IPS-15b (cell line): Measurements from ENCODE around the gene DYNC2LI1.

Experiments
- H3K27me3 ChIP-seq: one replicate; pipeline ENCODE4 v1.6.1; 2013; ENCODE audit warnings: low read length; ENCODE audit not compliant: control insufficient read depth, insufficient read depth
- H3K36me3 ChIP-seq: one replicate; pipeline ENCODE4 v1.6.1; 2013; ENCODE audit warnings: low read length; ENCODE audit not compliant: control insufficient read depth, insufficient read depth
- H3K4me1 ChIP-seq: one replicate; pipeline ENCODE4 v1.6.1; 2013; ENCODE audit warnings: mild to moderate bottlenecking, low read length; ENCODE audit not compliant: control insufficient read depth, insufficient read depth
- H3K4me3 ChIP-seq: one replicate; pipeline ENCODE4 v1.5.1; 2013; ENCODE audit warnings: low read depth, low read length
- H3K9ac ChIP-seq: one replicate; pipeline ENCODE4 v1.6.1; 2013; ENCODE audit warnings: low read depth, mild to moderate bottlenecking, low read length
- H3K9me3 ChIP-seq: one replicate; pipeline ENCODE4 v1.6.1; 2013; ENCODE audit warnings: mild to moderate bottlenecking, low read length; ENCODE audit not compliant: control insufficient read depth, insufficient read depth

Gene DYNC2LI1

DNA sequence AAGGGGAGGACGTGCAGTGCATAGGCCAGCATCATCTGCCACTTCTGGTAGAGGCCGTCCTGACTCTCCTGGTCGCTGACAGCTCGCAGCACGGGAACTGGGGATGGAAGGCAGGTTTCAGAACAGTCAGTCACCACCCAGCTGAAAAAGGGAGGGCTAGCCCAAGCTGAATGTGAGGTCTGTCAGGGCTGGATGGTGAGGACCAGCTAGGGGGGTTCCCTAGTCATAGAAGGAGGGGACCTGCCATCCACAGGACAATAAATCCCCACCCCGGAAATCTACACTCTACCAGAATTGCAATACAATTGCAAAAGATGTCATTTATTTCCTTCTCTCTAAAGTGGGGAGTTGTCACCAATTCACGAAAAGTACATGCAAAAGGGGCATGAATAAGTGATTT lies 49.0 kb downstream of the DYNC2LI1 start:
- Histone ChIP-seq H3K36me3 (no peaks in the 10 kb centered on the region), H3K4me1 (no peaks in the 10 kb centered on the region), H3K27me3 (no peaks in the 10 kb centered on the region), H3K4me3 (no peak overlapping the region), H3K9me3 (no peaks in the 10 kb centered on the region), H3K9ac (no peak overlapping the region)

DNA sequence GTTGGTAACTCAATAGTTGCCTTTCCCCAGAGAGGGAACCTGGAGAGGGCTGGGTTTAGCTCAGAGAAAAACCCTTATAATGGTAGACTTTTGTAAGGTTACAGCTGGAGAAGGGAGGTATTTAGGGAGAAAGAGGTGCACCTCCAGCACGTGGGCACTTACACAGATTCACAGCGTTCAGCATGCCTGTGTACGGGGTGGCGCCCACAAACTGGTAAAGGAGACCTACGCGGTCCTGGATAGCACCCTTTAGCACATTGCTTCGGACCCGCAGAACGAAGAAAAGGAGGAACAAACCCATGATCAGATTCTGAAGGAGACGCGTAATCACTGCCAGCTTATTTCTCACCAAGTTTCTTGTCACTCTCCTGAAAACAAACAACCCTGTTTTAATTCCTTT lies 49.9 kb downstream of the DYNC2LI1 start:
- no peaks in the 10 kb centered on the region for H3K9me3 ChIP-seq
- no peaks in the 10 kb centered on the region for H3K27me3 ChIP-seq
- no peaks in the 10 kb centered on the region for H3K4me1 ChIP-seq
- H3K36me3 ChIP-seq: no peaks in the 10 kb centered on the region
- no peak overlapping the region for H3K4me3 ChIP-seq
- H3K9ac ChIP-seq: no peak overlapping the region

DNA sequence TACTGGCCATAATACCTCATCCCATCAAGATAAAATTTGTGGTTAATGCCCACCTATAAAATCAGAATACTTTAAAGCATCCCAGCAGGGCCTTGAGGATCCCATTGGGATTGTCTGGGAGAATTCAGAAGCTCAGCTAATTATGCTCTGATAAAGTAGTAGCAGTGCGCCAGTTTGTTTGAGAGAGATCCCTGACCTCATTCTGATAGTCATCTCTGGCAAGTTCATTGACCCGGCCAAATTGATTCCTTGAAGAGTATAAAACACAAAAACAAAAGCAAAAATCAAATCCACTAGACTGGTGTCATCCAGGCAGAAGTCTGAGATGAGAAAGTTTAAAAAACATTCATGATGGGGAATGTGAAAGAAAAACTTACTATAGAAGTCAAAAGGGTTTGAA lies 50.7 kb downstream of the DYNC2LI1 start:
- no peaks in the 10 kb centered on the region for H3K9me3 ChIP-seq
- H3K27me3 ChIP-seq: peaks cover 2% of the 10 kb centered on the region
- H3K9ac ChIP-seq: no peak overlapping the region
- H3K4me3 ChIP-seq: no peak overlapping the region
- no peaks in the 10 kb centered on the region for H3K4me1 ChIP-seq
- no peaks in the 10 kb centered on the region for H3K36me3 ChIP-seq

DNA sequence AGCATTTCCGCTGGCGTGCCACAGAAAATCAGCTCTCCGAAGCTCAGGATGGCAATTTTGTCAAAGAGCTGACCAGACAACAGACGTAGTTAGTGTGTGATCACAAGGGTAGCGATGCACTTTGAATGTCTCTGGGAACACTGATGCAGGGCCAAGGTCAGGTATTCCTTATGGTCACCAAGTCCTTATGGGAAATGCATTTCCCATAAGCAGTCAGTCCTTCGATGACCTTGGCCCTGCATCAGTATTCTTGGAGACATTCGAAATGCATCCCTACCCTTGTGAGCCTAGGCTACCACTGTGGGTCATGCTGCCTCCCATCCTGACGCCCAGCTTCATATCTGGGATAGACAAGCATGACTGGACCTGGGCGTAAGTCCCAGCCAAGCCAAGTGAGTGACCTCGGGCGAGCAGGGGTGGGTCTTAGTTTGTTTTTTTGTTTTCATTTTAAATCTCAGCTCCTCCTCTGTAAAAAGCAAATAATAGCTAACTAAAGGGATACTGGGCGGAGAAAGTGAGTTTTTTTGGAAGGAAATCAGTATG lies 51.2 kb downstream of the DYNC2LI1 start:
- no peaks in the 10 kb centered on the region for H3K4me1 ChIP-seq
- H3K27me3 ChIP-seq: peaks cover 7% of the 10 kb centered on the region
- H3K36me3 ChIP-seq: no peaks in the 10 kb centered on the region
- H3K9me3 ChIP-seq: no peaks in the 10 kb centered on the region
- no peak overlapping the region for H3K4me3 ChIP-seq
- H3K9ac ChIP-seq: no peak overlapping the region

DNA sequence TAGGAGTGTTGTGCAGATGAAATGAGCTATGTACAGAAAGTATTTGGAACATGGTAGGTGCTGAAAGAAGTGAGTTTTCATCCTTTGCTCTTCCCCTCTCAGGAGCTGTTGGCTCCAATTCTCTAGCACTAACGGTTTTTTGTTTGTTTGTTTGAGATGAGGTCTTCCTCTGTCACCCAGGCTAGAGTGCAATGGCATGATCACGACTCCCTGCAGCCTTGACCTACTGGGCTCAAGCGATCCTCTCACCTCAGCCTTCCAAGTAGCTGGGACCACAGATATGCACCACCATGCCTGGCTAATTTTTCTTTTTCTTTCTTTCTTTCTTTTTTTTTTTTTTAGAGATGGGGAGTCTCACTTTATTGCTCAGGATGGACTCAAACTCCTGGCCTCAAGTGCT lies 52.0 kb downstream of the DYNC2LI1 start:
- H3K9me3 ChIP-seq: no peaks in the 10 kb centered on the region
- no peak overlapping the region for H3K4me3 ChIP-seq
- peaks cover 15% of the 10 kb centered on the region for H3K27me3 ChIP-seq
- H3K4me1 ChIP-seq: no peaks in the 10 kb centered on the region
- no peaks in the 10 kb centered on the region for H3K36me3 ChIP-seq
- H3K9ac ChIP-seq: no peak overlapping the region

DNA sequence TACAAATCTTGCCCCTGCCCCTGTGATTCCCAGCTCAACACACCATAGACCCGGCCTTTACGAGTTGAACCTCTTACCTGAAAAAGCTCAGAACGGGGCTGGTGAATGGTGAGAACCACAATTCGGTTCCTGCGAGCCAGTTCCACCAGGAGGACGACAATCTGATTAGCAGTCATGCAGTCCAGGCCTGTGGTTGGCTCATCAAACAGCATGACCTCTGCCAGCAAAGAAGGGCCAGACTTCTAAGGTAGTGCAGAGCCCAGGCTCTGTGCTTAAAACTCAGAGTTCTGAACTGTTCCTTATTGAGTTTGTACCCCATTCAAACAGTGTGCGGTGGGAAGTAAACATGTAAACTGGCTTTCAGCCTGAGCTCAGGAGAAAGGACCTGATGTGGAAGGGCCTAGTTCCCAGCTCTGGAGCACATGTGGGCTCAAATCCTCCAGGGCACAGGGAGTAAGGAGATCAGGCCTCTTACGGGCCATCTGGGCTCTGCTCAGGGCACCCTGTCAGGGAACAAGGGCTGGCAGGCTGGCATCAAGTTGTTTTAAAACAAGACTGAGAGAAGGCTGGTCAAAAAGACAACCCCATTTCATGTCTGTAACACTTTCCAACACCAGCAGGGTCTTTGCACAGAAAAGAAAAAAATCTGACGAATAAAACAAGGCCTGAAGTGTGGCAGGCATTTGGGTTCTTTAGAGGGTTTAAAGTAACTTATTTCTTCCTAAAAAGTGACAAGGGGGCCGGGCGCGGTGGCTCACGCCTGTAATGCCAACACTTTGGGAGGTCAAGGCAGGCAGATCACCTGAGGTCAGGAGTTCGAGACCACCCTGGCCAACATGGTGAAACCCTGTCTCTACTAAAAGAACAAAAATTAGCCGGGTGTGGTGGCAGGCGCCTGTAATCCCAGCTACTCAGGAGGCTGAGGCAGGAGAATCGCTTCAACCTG lies 52.7 kb downstream of the DYNC2LI1 start:
- Histone ChIP-seq H3K36me3 (no peaks in the 10 kb centered on the region), H3K27me3 (peaks cover 22% of the 10 kb centered on the region), H3K9ac (no peak overlapping the region), H3K4me1 (no peaks in the 10 kb centered on the region), H3K9me3 (no peaks in the 10 kb centered on the region), H3K4me3 (no peak overlapping the region)

DNA sequence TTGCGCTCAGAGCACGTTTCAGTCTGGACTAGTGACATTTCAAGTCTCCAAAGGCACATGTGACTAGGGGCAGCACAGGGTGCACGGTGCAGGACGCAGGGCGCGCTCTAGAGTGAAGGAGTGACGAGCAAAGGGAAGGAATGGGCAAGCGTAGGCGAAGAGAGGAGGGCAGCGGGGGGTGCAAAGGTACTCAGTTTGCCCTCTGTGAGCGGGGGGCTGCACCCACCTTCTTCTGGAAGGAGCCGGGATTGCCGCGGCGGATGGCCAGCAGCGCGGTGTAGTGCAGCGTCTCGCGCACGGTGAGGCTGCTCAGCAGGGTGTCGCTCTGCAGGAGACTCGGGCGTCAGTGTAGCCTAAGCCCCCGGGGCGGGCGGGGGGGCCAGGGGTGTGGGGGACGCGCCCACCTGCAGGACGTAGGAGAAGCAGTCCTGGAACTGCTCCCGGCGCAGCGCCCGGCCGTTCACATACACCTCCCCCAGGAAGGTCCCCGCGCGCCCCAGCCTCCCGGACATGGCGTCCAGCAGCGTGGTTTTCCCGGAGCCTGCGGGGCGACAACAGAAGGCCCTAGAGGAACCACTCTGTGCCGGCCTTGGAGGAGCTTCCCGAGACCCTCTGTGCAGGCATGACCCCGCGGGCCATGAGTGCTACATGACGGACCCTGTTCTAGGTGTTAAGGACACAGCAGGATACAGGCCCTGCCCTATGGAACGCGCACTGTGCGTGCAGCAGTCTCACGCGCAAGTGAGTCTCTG lies 57.9 kb downstream of the DYNC2LI1 start:
- H3K4me1 ChIP-seq: peaks cover 6% of the 10 kb centered on the region
- H3K36me3 ChIP-seq: no peaks in the 10 kb centered on the region
- peak overlapping the region; percentile 51 for H3K4me3 ChIP-seq
- peaks cover 31% of the 10 kb centered on the region for H3K27me3 ChIP-seq
- no peak overlapping the region for H3K9ac ChIP-seq
- no peaks in the 10 kb centered on the region for H3K9me3 ChIP-seq

DNA sequence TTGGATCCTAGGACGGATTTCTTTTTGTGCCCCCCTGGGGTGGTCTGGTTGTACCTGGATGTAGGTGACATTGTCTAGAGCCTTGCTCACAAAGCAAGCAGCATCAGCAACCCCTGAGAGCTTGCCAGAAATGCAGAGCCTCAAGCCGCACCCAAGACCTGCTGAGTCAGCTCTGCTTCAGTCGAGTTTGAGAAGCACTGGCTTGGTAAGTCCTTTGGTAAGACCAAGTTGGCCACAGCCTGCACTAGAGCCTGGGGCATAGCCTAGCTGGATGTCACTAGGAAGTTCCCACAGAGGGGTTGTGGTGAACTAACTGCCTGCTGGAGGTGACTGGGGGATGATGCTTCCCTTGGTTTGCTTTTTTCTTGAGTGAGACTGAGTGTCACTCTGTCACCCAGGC lies 58.6 kb downstream of the DYNC2LI1 start:
- H3K9me3 ChIP-seq: no peaks in the 10 kb centered on the region
- peak overlapping the region; percentile 51 for H3K4me3 ChIP-seq
- no peaks in the 10 kb centered on the region for H3K36me3 ChIP-seq
- H3K27me3 ChIP-seq: peaks cover 31% of the 10 kb centered on the region
- no peak overlapping the region for H3K9ac ChIP-seq
- peaks cover 6% of the 10 kb centered on the region for H3K4me1 ChIP-seq

DNA sequence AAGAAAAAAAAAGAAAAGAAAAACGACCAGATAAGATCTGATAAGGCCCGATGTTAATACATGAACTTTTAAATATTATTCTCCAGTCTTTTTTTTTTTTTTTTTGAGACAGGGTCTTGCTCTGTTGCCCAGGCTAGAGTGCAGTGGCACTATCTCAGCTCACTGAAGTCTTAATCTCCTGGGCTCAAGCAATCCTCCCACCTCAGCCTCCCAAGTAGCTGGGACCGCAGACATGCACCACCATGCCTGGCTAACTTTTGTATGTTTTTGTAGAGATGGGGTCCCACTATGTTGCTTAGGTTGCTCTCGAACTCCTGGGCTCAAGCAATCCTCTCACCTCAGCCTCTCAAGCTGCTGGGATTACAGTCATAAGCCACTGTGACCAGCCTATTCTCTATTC lies 63.2 kb downstream of the DYNC2LI1 start:
- Histone ChIP-seq H3K9ac (no peak overlapping the region), H3K9me3 (no peaks in the 10 kb centered on the region), H3K4me3 (no peak overlapping the region), H3K36me3 (no peaks in the 10 kb centered on the region), H3K27me3 (peaks cover 7% of the 10 kb centered on the region), H3K4me1 (peaks cover 6% of the 10 kb centered on the region)

DNA sequence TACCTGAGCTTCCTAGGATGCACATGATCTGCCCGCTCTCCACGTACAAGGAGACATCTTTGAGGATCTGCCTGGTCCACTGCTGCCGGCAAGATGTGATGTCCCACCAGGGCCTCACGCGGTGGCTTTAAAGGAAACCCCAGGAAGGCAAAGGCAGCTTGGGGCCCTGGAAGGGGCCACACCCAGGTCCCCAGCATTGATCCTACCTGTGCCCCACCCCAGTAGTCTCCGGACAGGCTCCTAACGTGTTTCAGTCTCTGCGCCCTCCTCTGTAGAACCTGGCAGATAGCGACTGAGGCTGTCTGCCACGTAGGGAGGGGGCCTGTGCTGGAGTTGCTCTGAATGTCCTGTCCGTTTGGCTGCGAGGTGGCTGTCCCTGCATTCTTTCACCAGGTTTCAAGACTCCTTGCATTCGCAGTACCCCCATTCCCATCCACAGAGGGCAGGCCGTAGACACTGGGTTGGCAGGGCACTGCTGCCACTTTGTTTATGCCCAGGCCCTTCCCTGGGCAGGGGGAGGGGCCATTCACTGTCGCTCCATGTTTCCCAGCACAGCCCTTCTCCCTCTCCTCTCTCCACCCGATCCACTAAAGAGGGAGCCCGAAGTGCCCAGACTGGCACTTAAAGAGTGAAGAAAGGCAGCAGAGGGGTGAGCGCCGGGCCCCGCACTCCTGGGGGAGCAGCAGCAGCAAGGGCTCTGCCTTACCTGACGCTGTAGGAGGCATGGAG lies 64.2 kb downstream of the DYNC2LI1 start:
- Histone ChIP-seq H3K9me3 (no peaks in the 10 kb centered on the region), H3K9ac (no peak overlapping the region), H3K4me3 (no peak overlapping the region), H3K36me3 (no peaks in the 10 kb centered on the region), H3K27me3 (no peaks in the 10 kb centered on the region), H3K4me1 (no peaks in the 10 kb centered on the region)

DNA sequence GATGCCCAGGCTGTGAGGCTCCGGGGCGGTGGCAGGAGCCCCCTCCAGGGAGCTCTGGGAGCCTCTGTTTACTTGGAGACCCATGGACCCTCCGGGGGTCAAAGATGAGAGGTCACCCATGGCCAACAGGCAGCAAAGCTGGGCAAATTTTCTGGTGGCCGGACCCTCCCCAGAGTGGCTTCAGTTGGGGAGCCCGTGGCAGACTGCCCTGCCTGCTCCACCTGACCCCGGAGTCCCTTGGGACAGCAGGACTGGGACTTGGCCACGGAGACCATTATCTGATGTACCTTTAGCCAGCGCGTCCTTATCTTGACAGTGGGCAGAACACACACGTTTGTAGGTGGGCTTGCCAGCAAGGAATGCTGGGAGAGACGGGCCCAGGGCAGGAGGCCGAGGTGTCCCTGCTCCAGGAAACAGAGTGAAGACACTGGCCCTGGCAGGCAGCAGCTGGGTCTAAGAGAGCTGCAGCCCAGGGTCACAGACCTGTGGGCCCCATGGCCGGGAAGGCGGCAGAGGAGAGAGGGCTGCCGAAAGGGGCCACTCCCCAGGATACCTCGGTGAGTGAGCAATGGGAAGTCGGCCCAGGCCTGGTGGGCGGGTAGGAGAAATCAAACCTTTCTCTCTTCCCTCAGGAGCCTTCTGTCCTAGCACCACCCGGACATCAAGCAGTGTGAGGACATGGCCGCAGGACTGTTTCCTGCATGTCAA lies 64.9 kb downstream of the DYNC2LI1 start, which contains the start of the genes ABCG5 and ABCG8:
Gene ABCG5, minus strand, starts transcription at position 280 of the 708 bp plus-strand sequence. Its CDS starts 160 bp downstream, at position 120.
Gene ABCG8, plus strand, starts transcription at position 412 of the 708 bp plus-strand sequence. Its CDS starts 83 bp downstream, at position 495.
- no peak within 1 kb of the TSS for H3K9ac ChIP-seq
- H3K4me1 ChIP-seq: no peaks in the 10 kb centered on the region
- H3K27me3 ChIP-seq: no peaks in the 10 kb centered on the region
- no peak within 1 kb of the TSS for H3K4me3 ChIP-seq
- no peaks in the 10 kb centered on the region for H3K9me3 ChIP-seq
- no peaks in the 10 kb centered on the region for H3K36me3 ChIP-seq
